Measurements from ENCODE around the gene HSP90B1.
A peak's percentile ranks its signal among the peaks of the same experiment; 100 is the strongest.

The HSP90B1 gene

GRCh38 chr12:103930034-103930786 lies at the start of gene HSP90B1:
Gene HSP90B1, plus strand, starts transcription at chr12:103930410. Its CDS starts 106 bp downstream, at chr12:103930516.
- DNase-seq, result peak; percentile 100

- no peak for DNase-seq
These were observed 48.9 kb upstream of the HSP90B1 start for GRCh38 chr12:103881261-103881660.

- no peak for DNase-seq
These were observed 47.2 kb upstream of the HSP90B1 start for GRCh38 chr12:103882861-103883596.

GRCh38 chr12:103883908-103884307 lies 46.3 kb upstream of the HSP90B1 start:
- no peak for DNase-seq

- DNase-seq, result peak; percentile 31 to 62
These were observed 45.9 kb upstream of the HSP90B1 start for GRCh38 chr12:103884316-103884715.

- DNase-seq, result no peak
These were observed 43.9 kb upstream of the HSP90B1 start for GRCh38 chr12:103886195-103886797.

- no peak for DNase-seq
These were observed 42.5 kb upstream of the HSP90B1 start for GRCh38 chr12:103887738-103888137.

- no peak for DNase-seq
These were observed 32.9 kb upstream of the HSP90B1 start for GRCh38 chr12:103897316-103897715.

GRCh38 chr12:103901518-103902173 lies 28.6 kb upstream of the HSP90B1 start:
- DNase-seq, result peak; percentile 32 to 58

GRCh38 chr12:103903993-103904392 lies 26.2 kb upstream of the HSP90B1 start:
- no peak for DNase-seq

GRCh38 chr12:103905730-103906349 lies 24.4 kb upstream of the HSP90B1 start:
- no peak for DNase-seq

GRCh38 chr12:103908246-103908541 lies 22.0 kb upstream of the HSP90B1 start:
- DNase-seq, result no peak

- DNase-seq, result no peak
These were observed 21.3 kb upstream of the HSP90B1 start for GRCh38 chr12:103908877-103909276.

- DNase-seq, result no peak
These were observed 20.4 kb upstream of the HSP90B1 start for GRCh38 chr12:103909811-103910210.

- DNase-seq, result no peak
These were observed 18.1 kb upstream of the HSP90B1 start for GRCh38 chr12:103912069-103912468.

GRCh38 chr12:103913100-103913499 lies 17.1 kb upstream of the HSP90B1 start:
- DNase-seq, result no peak

- DNase-seq, result no peak
These were observed 14.9 kb upstream of the HSP90B1 start for GRCh38 chr12:103915306-103915705.

- DNase-seq, result no peak
These were observed 12.3 kb upstream of the HSP90B1 start for GRCh38 chr12:103917873-103918272.

- DNase-seq, result peak in 1 of 2 donors; percentile 27
These were observed 5.2 kb upstream of the HSP90B1 start for GRCh38 chr12:103924761-103925641.

GRCh38 chr12:103928682-103929045 lies 1.5 kb upstream of the HSP90B1 start:
- DNase-seq, result peak; percentile 62 to 67

- peak; percentile 89 to 91 for DNase-seq
These were observed 995 bp upstream of the HSP90B1 start for GRCh38 chr12:103929046-103929783.

- no peak for DNase-seq
These were observed 501 bp upstream of the HSP90B1 start for GRCh38 chr12:103929784-103930033.
